HepG2 (cell line): ENCODE measurements around the gene C12orf43. TPM values are rescaled to one million over a fixed set of nuclear protein-coding genes. Genes with fewer than 3 reads are reported as not detected.

ENCODE experiments used
- EEA1 ChIP-seq: sonication (generic); formaldehyde crosslinking; IDR thresholded peaks from 2 replicates; pipeline ENCODE4 v1.5.1; 2020; ENCODE audit warnings: mild to moderate bottlenecking, missing genetic modification reagents, borderline replicate concordance
- HMG20A ChIP-seq: IDR thresholded peaks from 2 replicates; pipeline ENCODE4 v1.6.1; 2016; ENCODE audit warnings: borderline replicate concordance
- ISX ChIP-seq: sonication (generic); formaldehyde crosslinking; conservative IDR thresholded peaks from 2 replicates; pipeline ENCODE4 v1.5.0; 2020; ENCODE audit warnings: missing genetic modification reagents
- MTF1 ChIP-seq: sonication (generic); formaldehyde crosslinking; IDR thresholded peaks from 2 replicates; pipeline ENCODE4 v1.5.0; 2020; ENCODE audit warnings: missing genetic modification reagents
- TARDBP ChIP-seq: sonication (generic); formaldehyde crosslinking; IDR thresholded peaks from 2 replicates; pipeline ENCODE4 v1.8.0; 2022; ENCODE audit warnings: mild to moderate bottlenecking, missing genetic modification reagents
- TEAD3 ChIP-seq: optimal IDR thresholded peaks from 2 replicates; pipeline ENCODE3; 2016; ENCODE audit warnings: borderline replicate concordance
- ZBED4 ChIP-seq: sonication (generic); formaldehyde crosslinking; IDR thresholded peaks from 2 replicates; pipeline ENCODE4 v1.4.0; 2020; ENCODE audit warnings: missing genetic modification reagents, borderline replicate concordance
- ZBTB7B ChIP-seq: sonication (generic); formaldehyde crosslinking; IDR thresholded peaks from 2 replicates; pipeline ENCODE4 v1.4.0; 2020; ENCODE audit warnings: missing genetic modification reagents
- ZFP91 ChIP-seq: sonication (generic); formaldehyde crosslinking; IDR thresholded peaks from 2 replicates; pipeline ENCODE4 v1.9.0; 2022; ENCODE audit warnings: missing genetic modification reagents, mild to moderate bottlenecking, borderline replicate concordance
- ZNF17 ChIP-seq: sonication (generic); formaldehyde crosslinking; IDR thresholded peaks from 2 replicates; pipeline ENCODE4 v1.5.0; 2020; ENCODE audit warnings: mild to moderate bottlenecking, missing genetic modification reagents
- ZNF607 ChIP-seq: sonication (generic); formaldehyde crosslinking; IDR thresholded peaks from 2 replicates; pipeline ENCODE4 v1.5.1; 2020; ENCODE audit warnings: missing genetic modification reagents, mild to moderate bottlenecking, borderline replicate concordance
- ZNF639 ChIP-seq: conservative IDR thresholded peaks from 2 replicates; pipeline ENCODE4 v1.6.1; 2018; ENCODE audit warnings: missing genetic modification reagents
- ZNF646 ChIP-seq: sonication (generic); formaldehyde crosslinking; IDR thresholded peaks from 2 replicates; pipeline ENCODE4 v1.9.0; 2021; ENCODE audit warnings: mild to moderate bottlenecking, missing genetic modification reagents
- ZNF782 ChIP-seq: sonication (generic); formaldehyde crosslinking; IDR thresholded peaks from 2 replicates; pipeline ENCODE4 v1.4.0; 2020; ENCODE audit warnings: missing genetic modification reagents, mild to moderate bottlenecking, borderline replicate concordance
- polyA plus RNA-seq, 8 experiments: library from polyadenylated mRNA; depleted of rRNA in 3 of 8; stranded (reverse) in 7 of 8; unstranded in 1 of 8; fragments of >200 nt; fragmentation: Illumina TruSeq in 4 of 8; extraction: Trizol in 4 of 8; gene quantifications; 2 replicates each; pipeline versions ENCODE4 v1.2.1 to v1.2.3, GENCODE V29; 2011 to 2016; ENCODE audit warnings: low read depth in 4 of 8, missing spikeins in 1 of 8, mixed read lengths in 1 of 8; ENCODE audit not compliant: insufficient read depth in 1 of 8
- total RNA-seq, 5 experiments: library from RNA; depleted of rRNA; stranded (reverse); fragments of >200 nt; fragmentation: Illumina TruSeq; extraction: Trizol; gene quantifications; 2 replicates each; pipeline ENCODE4 v1.2.3, GENCODE V29; 2016; ENCODE audit warnings: low read depth in 1 of 5

C12orf43 gene
- total and polyA plus RNA-seq, 2 of the 13 experiments (the other 11 are each of a cell fraction or from before 2014, with no cell fraction given): 7.9 to 11.1 TPM

- TF ChIP-seq ZNF607 (peak; percentile 51; the same call in 1 of the 2 replicates), ZNF639 (0 out of 2 replicates have a peak, but pooled peaks have one; percentile 21), TARDBP (CRISPR knock-in tag) (peak; percentile 90), ZBED4 (peak; percentile 30; the same call in 1 of the 2 replicates), MTF1 (0 out of 2 replicates have a peak, but pooled peaks have one; percentile 62), ISX (CRISPR knock-in tag) (0 out of 2 replicates have a peak, but pooled peaks have one; percentile 41), ZFP91 (CRISPR knock-in tag) (peak; percentile 13; the same call in 1 of the 2 replicates), HMG20A (CRISPR knock-in tag) (no peak), ZNF646 (CRISPR knock-in tag) (no peak), TEAD3 (peak; percentile 31), ZBTB7B (CRISPR knock-in tag) (peak; percentile 69), EEA1 (CRISPR knock-in tag) (no peak), ZNF782 (CRISPR knock-in tag) (no peak), ZNF17 (CRISPR knock-in tag) (no peak)
Measured at GRCh38 chr12:120979862-120980696, 36.2 kb downstream of the C12orf43 start (continued).
